ENCODE results near the gene KIFC1. TPM values are rescaled to one million over a fixed set of nuclear protein-coding genes. Genes with fewer than 3 reads are reported as not detected.
A peak's percentile ranks its signal among the peaks of the same experiment; 100 is the strongest.

The KIFC1 gene
- total and polyA plus RNA-seq, 9 of the 15 experiments (the other 6 are each of a cell fraction or from before 2014, with no cell fraction given) = 1.3 to 95.2 (median 76.9) TPM

GRCh38 chr6:33417903-33418689 lies 26.5 kb downstream of the KIFC1 start, which contains the start of gene CUTA (continued):
- TF ChIP-seq ATF4 (CRISPR knock-in tag; IDR thresholded peaks at IDR 0.05) (no peak), CBFB (CRISPR knock-in tag; IDR thresholded peaks at IDR 0.05) (no peak; the same call in 1 of the 2 replicates), E2F5 (CRISPR knock-in tag; IDR thresholded peaks at IDR 0.05) (0 out of 2 replicates have a peak, but pooled peaks have one; percentile 29), SIRT6 (IDR thresholded peaks at IDR 0.05; ENCODE audit: low read depth, low read length) (peak; percentile 56), KDM2B (CRISPR knock-in tag; IDR thresholded peaks at IDR 0.05) (no peak), ELK3 (CRISPR knock-in tag; IDR thresholded peaks at IDR 0.05) (no peak), TEAD2 (tag; IDR thresholded peaks at IDR 0.05) (no peak), CBFA2T2 (conservative IDR thresholded peaks at IDR 0.05) (peak; percentile 96), ZEB2 (IDR thresholded peaks at IDR 0.05) (peak; percentile 84), USF1 (CRISPR knock-in tag; IDR thresholded peaks at IDR 0.05) (peak; percentile 99), FOXK2 (conservative IDR thresholded peaks at IDR 0.05 in 1 of 2, IDR thresholded peaks at IDR 0.05 in 1 of 2; ENCODE audit: low read depth in 2 of 2) (peak; percentile 94 to 96), ZNF280A (IDR thresholded peaks at IDR 0.05; ENCODE audit: low read depth, partially characterized antibody) (no peak), MYBL2 (IDR thresholded peaks at IDR 0.05; ENCODE audit: low read depth) (no peak; the same call in 1 of the 2 replicates), MYBL2 (CRISPR knock-in tag; IDR thresholded peaks at IDR 0.05; ENCODE audit: borderline replicate concordance) (no peak), ZNF644 (tag; IDR thresholded peaks at IDR 0.05; ENCODE audit: low read depth) (peak; percentile 84; the same call in 1 of the 2 replicates), C11orf30 (IDR thresholded peaks at IDR 0.05; ENCODE audit: low read depth) (peak; percentile 85), MEIS2 (IDR thresholded peaks at IDR 0.05; ENCODE audit: partially characterized antibody) (peak; percentile 95), KLF13 (tag; IDR thresholded peaks at IDR 0.05; ENCODE audit: borderline replicate concordance, low read depth) (peak; percentile 94), CREB3L1 (IDR thresholded peaks at IDR 0.05; ENCODE audit: borderline replicate concordance, low read depth) (peak; percentile 100), BMI1 (IDR thresholded peaks at IDR 0.05; ENCODE audit: low read length) (no peak)
